GM12878 (cell line): ENCODE data around the gene NDUFAF5. TPM values are rescaled to one million over a fixed set of nuclear protein-coding genes. Genes with fewer than 3 reads are reported as not detected.

Experiments
- ATAC-seq: fragments of 200-7000 bp; cut with Tn5 transposase; 3 replicates; pipeline ENCODE4 v1.9.1; 2020; ENCODE audit warnings: mild to moderate bottlenecking, moderate library complexity
- BruUV-seq: library from RNA; stranded (reverse); fragments of 400-500 nt; replicated peaks from 2 replicates; lab custom pipeline; 2021; lab: Mats Ljungman, UMichigan
- CTCF ChIA-PET: fragments of 300-600 bp; sonication (Branson Sonifier 250); formaldehyde crosslinking; extraction: SDS; loops from one replicate; lab custom pipeline; 2021; ENCODE audit warnings: inconsistent platforms; lab: Yijun Ruan, JAX
- POLR2A ChIA-PET: fragments of 350-600 bp; formaldehyde crosslinking; extraction: SDS; loops from one replicate; lab custom pipeline; 2021; ENCODE audit warnings: inconsistent platforms; lab: Charles Lee
- RAD21 ChIA-PET: fragments of 300-600 bp; sonication (Branson Sonifier 250); formaldehyde crosslinking; loops from one replicate; lab custom pipeline; 2023; ENCODE audit warnings: antibody characterized with exemption; ENCODE audit not compliant: unreplicated experiment; lab: Charles Lee
- SMC1A ChIA-PET: fragments of 300-600 bp; sonication (Branson Sonifier 250); formaldehyde crosslinking; loops from one replicate; lab custom pipeline; 2023; ENCODE audit not compliant: unreplicated experiment, uncharacterized antibody; lab: Charles Lee
- DNase-seq: peaks from one replicate; pipeline ENCODE4 v3.0.0-alpha.2; 2011; ENCODE audit warnings: low read depth, low spot score
- FAIRE-seq: peaks from 3 replicates; lab custom pipeline; 2011; peaks lifted over from hg19 to GRCh38; lab: Jason Lieb, UNC
- H2AFZ ChIP-seq: 2 replicates; pipeline ENCODE4 v1.6.0; 2011; ENCODE audit warnings: low read depth, low read length, control low read depth; ENCODE audit not compliant: control insufficient read depth
- H3K27ac ChIP-seq: 2 replicates; pipeline ENCODE4 v1.5.1; 2011; ENCODE audit warnings: control low read depth; ENCODE audit not compliant: control insufficient read depth, insufficient read depth
- H3K27me3 ChIP-seq, 2 experiments: replicated peaks in 1 of 2; 2 replicates each; pipeline versions ENCODE4 v1.6.0 to v1.6.1; 2011; ENCODE audit warnings: low read length in 1 of 2; ENCODE audit not compliant: control insufficient read depth in 2 of 2, insufficient read depth in 2 of 2
- H3K36me3 ChIP-seq, 2 experiments: 2 replicates each; pipeline ENCODE4 v1.5.1; 2011; ENCODE audit warnings: low read length in 1 of 2; ENCODE audit not compliant: control insufficient read depth in 2 of 2, insufficient read depth in 2 of 2
- H3K4me1 ChIP-seq: 2 replicates; pipeline ENCODE4 v1.6.1; 2011; ENCODE audit warnings: mild to moderate bottlenecking, low read length, moderate library complexity, mixed read lengths; ENCODE audit not compliant: control insufficient read depth, insufficient read depth
- H3K4me2 ChIP-seq: 2 replicates; pipeline ENCODE4 v1.6.0; 2011; ENCODE audit warnings: control low read depth; ENCODE audit not compliant: control insufficient read depth, insufficient read depth
- H3K4me3 ChIP-seq: fragments of 200-600 bp; sonication (generic); 2 replicates; pipeline ENCODE4 v1.5.1; 2016
- H3K79me2 ChIP-seq: 2 replicates; pipeline ENCODE4 v1.6.0; 2011; ENCODE audit warnings: low read length; ENCODE audit not compliant: control insufficient read depth, insufficient read depth
- H3K9ac ChIP-seq: 2 replicates; pipeline ENCODE4 v1.8.0; 2011; ENCODE audit warnings: low read length, control low read depth, mixed read lengths; ENCODE audit not compliant: control insufficient read depth, insufficient read depth
- H3K9me3 ChIP-seq: replicated peaks from 3 replicates; pipeline ENCODE4 v1.5.1; 2011; ENCODE audit warnings: mild to moderate bottlenecking, low read length; ENCODE audit not compliant: control insufficient read depth, insufficient read depth
- H4K20me1 ChIP-seq: 2 replicates; pipeline ENCODE4 v1.6.0; 2011; ENCODE audit not compliant: control insufficient read depth, insufficient read depth
- CBFB ChIP-seq: IDR thresholded peaks from 2 replicates; pipeline ENCODE4 v1.6.1; 2016; ENCODE audit warnings: antibody characterized with exemption, low read depth
- CBX3 ChIP-seq: fragments of 200-600 bp; sonication (generic); IDR thresholded peaks from 2 replicates; pipeline ENCODE4 v1.6.1; 2016; ENCODE audit warnings: low read depth, borderline replicate concordance
- CREM ChIP-seq: IDR thresholded peaks from 2 replicates; pipeline ENCODE4 v1.6.1; 2014; ENCODE audit warnings: antibody characterized with exemption, low read depth
- DPF2 ChIP-seq: fragments of 450-650 bp; IDR thresholded peaks from 2 replicates; pipeline ENCODE4 v1.6.1; 2017; ENCODE audit warnings: mild to moderate bottlenecking
- HDGF ChIP-seq: fragments of 450-650 bp; IDR thresholded peaks from 2 replicates; pipeline ENCODE4 v1.6.1; 2016; ENCODE audit warnings: antibody characterized with exemption
- IKZF1 ChIP-seq: fragments of 450-650 bp; conservative IDR thresholded peaks from 2 replicates; pipeline ENCODE4 v1.6.1; 2017; ENCODE audit warnings: antibody characterized with exemption, mild to moderate bottlenecking
- JUNB ChIP-seq: IDR thresholded peaks from 2 replicates; pipeline ENCODE4 v1.6.1; 2016; ENCODE audit warnings: antibody characterized with exemption, mild to moderate bottlenecking
- KAT2A ChIP-seq: conservative IDR thresholded peaks from 2 replicates; pipeline ENCODE4 v1.6.1; 2011; ENCODE audit warnings: low read depth, low read length; ENCODE audit not compliant: control insufficient read depth
- KLF5 ChIP-seq: fragments of 450-650 bp; IDR thresholded peaks from 2 replicates; pipeline ENCODE4 v1.6.1; 2014; ENCODE audit warnings: mild to moderate bottlenecking; ENCODE audit not compliant: partially characterized antibody
- MEF2B ChIP-seq: fragments of 450-650 bp; IDR thresholded peaks from 2 replicates; pipeline ENCODE4 v1.6.1; 2018; ENCODE audit warnings: mild to moderate bottlenecking, moderate library complexity; ENCODE audit not compliant: partially characterized antibody, poor library complexity, severe bottlenecking
- NRF1 ChIP-seq: conservative IDR thresholded peaks from 2 replicates; pipeline ENCODE4 v1.6.1; 2011; ENCODE audit warnings: mild to moderate bottlenecking, low read depth, low read length, improper control_type of control experiment
- POLR2AphosphoS2 ChIP-seq: IDR thresholded peaks from 2 replicates; pipeline ENCODE4 v1.6.1; 2011; ENCODE audit warnings: low read depth, mild to moderate bottlenecking, low read length, improper control_type of control experiment, moderate library complexity
- TCF12 ChIP-seq: IDR thresholded peaks from 2 replicates; pipeline ENCODE4 v1.6.1; 2011; ENCODE audit warnings: low read depth, mild to moderate bottlenecking, low read length
- ZNF217 ChIP-seq: fragments of 450-650 bp; IDR thresholded peaks from 2 replicates; pipeline ENCODE4 v1.6.1; 2017; ENCODE audit warnings: antibody characterized with exemption, mild to moderate bottlenecking
- ZZZ3 ChIP-seq: IDR thresholded peaks from 2 replicates; pipeline ENCODE4 v1.6.1; 2011; ENCODE audit warnings: low read depth; ENCODE audit not compliant: control insufficient read depth, insufficient read length
- WGBS: methylation state at CpG from one replicate; pipeline ENCODE4 v1.1.6; 2016; ENCODE audit warnings: low lambda C conversion rate; ENCODE audit not compliant: insufficient replicate concordance, insufficient coverage; ENCODE audit errors: missing lambda C conversion rate; 5-methylcytosine and 5-hydroxymethylcytosine counted together
- in situ Hi-C: fragments of 300-500 bp; cut with MboI; formaldehyde crosslinking; loops from 9 replicates; pipeline ENCODE4 v1.14.3; 2018; ENCODE audit warnings: mixed read lengths
- intact Hi-C: fragments of 100-400 bp; cut with micrococcal nuclease; formaldehyde crosslinking; loops from one replicate; pipeline ENCODE4 v1.14.2; 2022; ENCODE audit not compliant: unreplicated experiment
- polyA plus RNA-seq, 11 experiments: library from polyadenylated mRNA; depleted of rRNA in 4 of 11; unstranded in 6 of 11; stranded (reverse) in 5 of 11; fragments of >200 nt; fragmentation: Nextera tagmentation in 4 of 11; fragmentation: Illumina TruSeq in 1 of 11; extraction: Ambion mirVana in 4 of 11; extraction: Trizol in 1 of 11; gene quantifications; 1 replicate in 1 of 11; 2 replicates in 10 of 11; pipeline versions ENCODE4 v1.2.1 to v1.2.3, GENCODE V29; 2011 to 2016; ENCODE audit warnings: inconsistent platforms in 2 of 11, missing spikeins in 2 of 11, low read depth in 1 of 11
- total RNA-seq, 4 experiments: library from RNA; depleted of rRNA in 3 of 4; stranded (reverse); fragments of >200 nt in 3 of 4; fragmentation: Illumina TruSeq in 1 of 4; extraction: Trizol in 1 of 4; gene quantifications; 2 replicates each; pipeline versions ENCODE4 v1.2.1 to v1.2.3, GENCODE V29; 2013 to 2021
- TF ChIP-seq, protein P1 (sequence below): fragments of 150-350 bp; IDR thresholded peaks from 2 replicates; pipeline ENCODE4 v1.6.1; 2014; ENCODE audit warnings: mild to moderate bottlenecking, low read depth, low read length
- TF ChIP-seq, protein P2 (sequence below): IDR thresholded peaks from 2 replicates; pipeline ENCODE4 v1.6.1; 2011; ENCODE audit warnings: borderline replicate concordance, low read depth, mild to moderate bottlenecking, moderate library complexity, mixed read lengths, low read length; ENCODE audit not compliant: insufficient read depth; ENCODE audit errors: extremely low read length
- TF ChIP-seq, protein P3 (sequence below): IDR thresholded peaks from 2 replicates; pipeline ENCODE4 v1.6.1; 2011; ENCODE audit warnings: low read depth, low read length, improper control_type of control experiment, borderline replicate concordance

NDUFAF5 gene
- total and polyA plus RNA-seq, 10 of the 15 experiments (the other 5 are each of a cell fraction or from before 2014, with no cell fraction given) = 15.6 to 36.9 (median 28.0) TPM

DNA sequence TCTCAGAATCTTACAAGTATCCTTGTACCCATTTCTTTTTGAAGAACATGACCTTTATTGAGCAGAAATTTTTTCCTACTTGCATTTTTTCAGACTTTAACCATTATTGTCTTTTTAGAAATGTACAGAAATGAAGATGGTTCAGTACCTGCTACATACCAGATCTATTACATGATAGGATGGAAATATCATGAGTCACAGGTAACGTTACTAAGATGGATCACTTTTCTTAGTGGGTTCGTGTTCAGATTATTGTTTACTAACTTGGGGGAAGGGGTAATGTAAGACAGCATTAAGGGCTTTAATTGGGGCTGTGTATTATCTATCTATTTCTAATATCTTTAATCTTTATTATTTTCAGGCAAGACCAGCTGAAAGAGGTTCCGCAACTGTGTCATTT lies 31.9 kb downstream of the NDUFAF5 start:
- peaks cover 4 to 20% of the 10 kb centered on the region in 2 experiments for H3K36me3 ChIP-seq
- RAD21 ChIA-PET = no interaction called here
- CTCF ChIA-PET = interaction anchor here (0.5 to 1.5 kb wide), 3 partner anchors 9 to 33 kb away, joined by 3 to 7 read pairs (median 3); no protein-coding TSS in a partner anchor
- SMC1A ChIA-PET = no interaction called here
- no peak for FAIRE-seq
- TF ChIP-seq POLR2AphosphoS2 (no peak), CREM (no peak), TCF12 (no peak), CBFB (no peak), ZNF217 (no peak), HDGF (no peak), NRF1 (no peak), CBX3 (no peak), DPF2 (no peak), MEF2B (no peak), KAT2A (no peak), KLF5 (no peak), ZZZ3 (no peak), JUNB (no peak), IKZF1 (no peak)
- TF ChIP-seq, protein P1, sequence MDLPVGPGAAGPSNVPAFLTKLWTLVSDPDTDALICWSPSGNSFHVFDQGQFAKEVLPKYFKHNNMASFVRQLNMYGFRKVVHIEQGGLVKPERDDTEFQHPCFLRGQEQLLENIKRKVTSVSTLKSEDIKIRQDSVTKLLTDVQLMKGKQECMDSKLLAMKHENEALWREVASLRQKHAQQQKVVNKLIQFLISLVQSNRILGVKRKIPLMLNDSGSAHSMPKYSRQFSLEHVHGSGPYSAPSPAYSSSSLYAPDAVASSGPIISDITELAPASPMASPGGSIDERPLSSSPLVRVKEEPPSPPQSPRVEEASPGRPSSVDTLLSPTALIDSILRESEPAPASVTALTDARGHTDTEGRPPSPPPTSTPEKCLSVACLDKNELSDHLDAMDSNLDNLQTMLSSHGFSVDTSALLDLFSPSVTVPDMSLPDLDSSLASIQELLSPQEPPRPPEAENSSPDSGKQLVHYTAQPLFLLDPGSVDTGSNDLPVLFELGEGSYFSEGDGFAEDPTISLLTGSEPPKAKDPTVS = no peak
- TF ChIP-seq, protein P2, sequence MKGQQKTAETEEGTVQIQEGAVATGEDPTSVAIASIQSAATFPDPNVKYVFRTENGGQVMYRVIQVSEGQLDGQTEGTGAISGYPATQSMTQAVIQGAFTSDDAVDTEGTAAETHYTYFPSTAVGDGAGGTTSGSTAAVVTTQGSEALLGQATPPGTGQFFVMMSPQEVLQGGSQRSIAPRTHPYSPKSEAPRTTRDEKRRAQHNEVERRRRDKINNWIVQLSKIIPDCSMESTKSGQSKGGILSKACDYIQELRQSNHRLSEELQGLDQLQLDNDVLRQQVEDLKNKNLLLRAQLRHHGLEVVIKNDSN = no peak
- TF ChIP-seq, protein P3, sequence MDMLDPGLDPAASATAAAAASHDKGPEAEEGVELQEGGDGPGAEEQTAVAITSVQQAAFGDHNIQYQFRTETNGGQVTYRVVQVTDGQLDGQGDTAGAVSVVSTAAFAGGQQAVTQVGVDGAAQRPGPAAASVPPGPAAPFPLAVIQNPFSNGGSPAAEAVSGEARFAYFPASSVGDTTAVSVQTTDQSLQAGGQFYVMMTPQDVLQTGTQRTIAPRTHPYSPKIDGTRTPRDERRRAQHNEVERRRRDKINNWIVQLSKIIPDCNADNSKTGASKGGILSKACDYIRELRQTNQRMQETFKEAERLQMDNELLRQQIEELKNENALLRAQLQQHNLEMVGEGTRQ = no peak
- no peak overlapping the region for H2AFZ ChIP-seq
- in situ Hi-C loops = no loop called here
- intact Hi-C loops = no loop called here
- no peaks in the 10 kb centered on the region for H3K9me3 ChIP-seq
- WGBS = 97% methylated on average over 3 of the region's 3 CpGs
- no TSS peak for BruUV-seq
- no peak overlapping the region for H3K9ac ChIP-seq
- no peak overlapping the region for H3K4me3 ChIP-seq
- DNase-seq = no peak
- H3K27me3 ChIP-seq = no peaks in the 10 kb centered on the region
- ATAC-seq = no peak
- H4K20me1 ChIP-seq = no peaks in the 10 kb centered on the region
- H3K79me2 ChIP-seq = no peaks in the 10 kb centered on the region
- POLR2A ChIA-PET = no interaction called here
- H3K4me1 ChIP-seq = no peaks in the 10 kb centered on the region; the same call in 1 of the 2 replicates
- no peak overlapping the region for H3K4me2 ChIP-seq
- H3K27ac ChIP-seq = no peak overlapping the region
